G401.6 (cell line): Measurements from ENCODE around the gene CASZ1.

Source experiments
- FAIRE-seq: peaks from 2 replicates; lab custom pipeline; 2012; peaks lifted over from hg19 to GRCh38; lab: Jason Lieb, UNC

CASZ1 gene

DNA sequence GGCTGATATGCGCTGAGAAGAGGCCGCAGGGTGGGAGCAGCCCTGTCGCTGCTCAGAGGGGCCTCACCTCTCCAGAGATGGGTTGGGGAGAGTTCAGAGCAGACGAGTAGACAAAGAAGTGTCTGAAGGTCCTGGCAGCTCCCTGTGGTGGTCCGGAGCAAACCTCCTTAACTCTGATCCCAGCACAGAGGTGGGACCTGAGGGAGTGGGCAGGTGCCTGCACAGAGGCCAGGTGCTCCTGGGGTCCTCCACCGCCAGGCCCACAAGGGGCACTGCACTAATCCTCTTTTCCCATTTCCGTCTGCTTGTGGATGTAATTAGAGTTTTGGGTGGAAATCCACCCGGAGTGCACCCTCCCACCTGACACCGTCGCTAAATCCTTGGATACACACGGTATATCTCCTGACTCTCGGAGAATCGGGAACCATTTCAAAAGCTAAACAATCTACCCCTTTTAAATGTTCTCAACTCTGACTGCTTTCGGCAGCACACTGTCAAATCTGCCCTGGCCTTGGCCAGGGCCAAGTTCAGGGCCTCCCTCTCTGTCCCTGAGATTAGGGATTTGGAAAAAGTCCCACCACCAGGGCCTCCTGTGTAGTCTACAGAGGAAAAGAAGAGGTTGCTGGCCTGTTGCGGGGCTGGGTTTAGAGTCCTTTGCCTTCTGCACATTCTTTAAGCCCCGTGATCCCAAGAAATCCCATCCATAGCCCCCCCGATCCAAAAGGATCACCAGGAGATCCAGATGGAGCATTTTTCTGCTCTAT, 22.4 kb downstream of the CASZ1 start:
- no peak for FAIRE-seq

DNA sequence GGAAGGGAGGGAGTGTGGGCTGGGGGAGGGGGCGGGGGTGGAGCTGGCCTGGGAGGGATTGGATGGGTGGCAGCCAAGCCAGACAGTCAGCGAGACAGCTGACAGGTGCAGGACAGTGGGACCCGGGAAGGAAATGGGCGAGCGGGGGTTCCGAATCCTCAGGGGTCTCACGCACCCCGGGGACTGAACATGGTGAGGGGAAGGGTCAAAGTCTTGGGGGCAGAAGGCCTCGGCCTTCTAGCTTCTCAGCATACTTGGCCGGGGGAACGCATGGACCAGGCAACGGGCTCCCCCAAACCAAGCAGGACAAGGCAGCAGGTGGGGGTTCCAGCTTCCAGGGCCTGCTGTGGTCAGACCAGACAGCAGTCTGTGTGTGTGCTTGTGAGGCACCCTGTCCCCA, 23.1 kb downstream of the CASZ1 start:
- FAIRE-seq: no peak

DNA sequence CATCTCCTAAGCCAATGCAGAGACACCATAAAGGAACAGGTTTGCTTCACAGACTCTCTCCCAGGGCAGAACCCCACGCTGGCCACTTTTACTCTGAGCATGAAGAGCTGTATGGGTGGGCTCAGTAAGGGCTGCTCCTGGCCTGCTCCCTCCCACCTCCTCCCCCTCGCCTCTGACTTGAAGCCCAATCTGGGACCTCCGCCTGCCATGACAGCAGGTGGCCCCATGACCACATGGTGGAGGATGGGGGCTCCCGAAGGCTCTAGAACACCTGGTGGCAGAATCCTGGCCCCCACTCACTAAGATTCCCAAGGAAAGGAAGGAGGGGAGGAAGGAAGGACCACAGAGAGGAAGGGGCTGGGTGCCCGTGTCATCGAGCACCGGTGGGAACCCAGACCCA, 23.7 kb downstream of the CASZ1 start:
- FAIRE-seq: no peak

DNA sequence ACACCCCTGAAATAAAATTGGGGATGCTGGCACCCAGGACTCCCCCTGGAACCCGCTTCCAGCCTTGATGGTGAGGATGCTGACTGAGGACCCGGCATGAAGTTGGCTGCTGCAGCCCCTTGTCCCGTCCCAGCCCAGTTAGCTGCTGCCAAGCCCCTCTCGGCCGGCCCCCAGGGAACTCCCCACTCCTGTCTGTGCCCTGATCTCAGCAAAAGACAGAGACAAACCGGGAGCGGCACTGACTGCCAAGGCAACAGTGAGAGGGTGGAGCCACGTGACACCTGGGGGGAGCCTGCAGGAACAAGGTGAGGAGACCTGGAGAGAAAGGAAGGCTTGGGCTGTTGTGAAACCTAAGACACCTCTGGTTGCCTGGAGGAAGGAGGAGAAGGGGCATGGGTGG, 24.7 kb downstream of the CASZ1 start:
- no peak for FAIRE-seq

DNA sequence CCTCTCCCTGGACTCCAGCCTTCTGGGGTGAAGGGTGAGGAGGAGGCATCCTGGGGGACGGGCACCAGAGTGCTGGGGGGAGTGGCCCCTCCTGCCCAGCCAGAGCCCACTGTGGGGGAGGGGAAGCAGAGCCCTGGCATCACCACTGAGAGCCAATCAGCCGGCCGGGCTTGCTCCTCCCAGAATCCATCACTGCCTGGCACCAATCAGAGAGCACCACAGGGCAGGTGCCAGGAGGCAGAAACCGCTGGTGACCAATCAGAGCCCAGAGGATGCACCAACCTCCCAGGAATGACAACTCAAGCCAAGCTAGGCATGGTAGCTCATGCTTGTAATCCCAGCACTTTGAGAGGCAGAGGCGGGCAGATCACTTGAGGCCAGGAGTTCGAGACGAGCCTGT, 27.9 kb downstream of the CASZ1 start:
- FAIRE-seq: no peak

DNA sequence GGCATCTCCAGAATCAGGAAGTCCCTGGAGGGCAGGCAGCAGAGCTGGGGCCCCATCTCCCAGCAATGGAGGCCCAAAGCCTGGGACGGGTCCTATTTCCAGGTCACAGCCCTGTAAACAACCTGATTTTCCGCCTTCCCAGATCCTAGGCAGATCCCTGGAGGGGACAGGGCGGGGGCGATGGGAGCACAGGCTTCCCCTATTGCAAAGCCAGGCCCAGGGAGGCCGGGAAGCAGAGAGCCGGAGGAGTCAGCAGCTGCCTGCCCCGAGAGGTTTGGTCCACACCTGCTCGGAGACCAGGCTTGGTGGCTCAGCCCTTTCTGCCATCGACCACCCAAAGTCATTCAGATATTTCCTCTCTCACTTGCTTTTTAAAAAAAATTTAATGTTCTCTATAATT, 29.2 kb downstream of the CASZ1 start:
- FAIRE-seq: no peak

DNA sequence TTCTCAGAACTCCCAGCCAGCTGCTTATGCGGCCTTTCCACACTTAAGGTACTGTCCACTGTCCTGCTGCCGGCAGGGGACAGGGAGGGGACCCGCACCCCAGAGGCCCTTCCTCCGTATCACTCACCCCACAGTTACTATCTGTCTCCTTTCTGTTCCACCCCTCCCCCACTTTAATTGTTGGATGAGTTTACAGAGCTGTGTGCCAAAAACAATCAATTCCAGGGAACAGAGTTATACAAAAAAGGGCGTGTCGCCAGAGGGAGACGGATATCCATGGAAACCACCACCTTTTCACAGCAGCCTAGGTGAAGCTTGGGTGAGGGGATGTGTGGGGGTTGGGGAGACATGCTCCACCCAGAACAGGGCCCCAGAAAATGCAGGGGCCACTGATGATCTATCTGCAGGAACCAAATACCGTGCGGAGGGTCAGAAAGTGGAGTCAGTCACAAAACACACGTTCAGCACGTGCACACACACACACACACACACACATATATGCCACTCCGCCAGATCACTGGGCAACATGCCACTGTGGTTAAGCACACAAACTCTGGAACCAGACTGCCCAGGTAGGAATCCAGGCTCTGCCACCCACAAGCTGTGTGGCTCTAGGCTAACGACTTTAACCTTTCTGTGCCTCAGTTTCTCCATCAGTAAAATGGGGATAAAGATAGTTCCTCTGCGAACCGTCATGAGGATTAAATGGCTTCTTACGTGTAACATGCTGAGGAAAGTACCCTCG, 30.5 kb downstream of the CASZ1 start:
- no peak for FAIRE-seq

DNA sequence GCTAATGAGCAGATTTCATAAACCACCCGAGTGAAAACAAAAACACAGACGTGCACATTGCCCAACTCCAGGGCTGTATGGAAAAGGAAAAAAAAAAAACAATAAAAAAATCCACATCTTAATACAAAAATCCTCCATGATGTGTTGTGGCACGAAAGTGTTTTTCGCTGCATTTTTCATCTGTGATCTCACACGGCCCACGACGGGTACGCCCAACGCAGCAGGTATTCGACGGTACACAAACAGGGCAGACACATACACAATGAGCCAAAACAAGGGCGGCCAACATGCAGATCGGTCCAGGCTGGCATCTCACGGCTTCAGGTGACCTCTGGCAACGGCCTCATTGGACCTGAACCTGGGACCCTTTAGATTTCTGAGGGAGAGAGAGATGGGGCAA, 31.1 kb downstream of the CASZ1 start:
- FAIRE-seq: no peak

DNA sequence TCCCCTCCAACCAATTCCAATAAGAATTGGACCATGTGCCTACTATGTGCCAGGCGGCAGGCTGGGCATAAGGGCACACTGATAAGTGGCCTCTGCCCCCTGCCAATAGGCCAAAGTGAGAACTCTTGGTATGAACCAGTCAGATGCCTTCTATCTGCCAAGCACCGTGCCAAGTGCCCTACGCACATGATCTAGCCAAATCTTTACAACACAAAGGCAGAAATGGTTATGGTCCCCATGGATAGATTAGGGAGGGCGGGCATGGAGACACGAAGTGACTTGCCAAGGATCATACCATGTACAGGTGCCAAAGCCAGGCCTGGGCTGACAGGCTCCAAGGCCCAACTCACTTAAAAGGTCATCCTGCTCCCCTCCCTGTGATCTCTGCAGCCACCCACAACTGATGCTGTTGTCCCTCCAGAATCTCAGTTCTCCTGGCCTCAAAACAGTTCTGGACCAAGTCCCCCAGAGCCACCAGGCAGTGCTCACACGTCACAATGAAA, 32.1 kb downstream of the CASZ1 start:
- FAIRE-seq: no peak

DNA sequence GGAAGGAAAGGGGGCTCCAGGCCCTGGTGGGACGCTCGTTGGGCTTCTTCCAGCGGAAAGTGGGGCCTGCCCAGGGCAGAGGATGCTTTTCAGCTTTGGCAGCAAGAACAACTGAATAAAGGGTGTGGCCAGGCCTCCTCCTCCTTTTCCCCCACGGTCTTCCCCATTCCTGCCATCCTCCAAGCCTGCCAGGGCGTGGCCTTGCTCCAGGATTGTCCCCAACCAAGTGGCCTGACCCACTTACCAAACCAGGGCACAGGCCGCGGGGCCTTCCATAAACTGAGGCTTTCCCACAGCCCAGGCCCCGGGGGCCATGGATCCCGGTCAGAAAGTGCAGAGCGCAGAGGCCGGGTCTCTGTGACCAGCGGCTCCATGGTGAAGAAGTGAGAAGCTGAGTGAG, 33.6 kb downstream of the CASZ1 start:
- FAIRE-seq: no peak

DNA sequence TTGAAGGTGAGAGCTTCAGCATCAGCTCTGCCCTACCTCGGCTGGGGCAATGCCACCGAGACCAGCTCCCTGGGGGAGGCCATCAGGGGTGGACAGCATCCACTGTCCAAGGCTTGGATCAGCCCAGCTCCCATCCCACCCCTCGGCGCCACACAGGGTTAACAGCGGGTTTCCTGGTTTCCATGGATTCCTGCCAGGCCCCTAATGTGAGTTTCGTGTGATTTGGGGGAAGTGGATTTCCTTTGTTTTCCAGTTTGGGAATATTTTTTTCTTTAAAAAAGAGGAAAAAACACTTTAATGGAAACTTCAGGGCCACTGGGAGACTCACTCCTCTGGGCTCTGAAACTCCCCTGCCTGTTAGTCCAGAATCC, 34.3 kb downstream of the CASZ1 start:
- no peak for FAIRE-seq

DNA sequence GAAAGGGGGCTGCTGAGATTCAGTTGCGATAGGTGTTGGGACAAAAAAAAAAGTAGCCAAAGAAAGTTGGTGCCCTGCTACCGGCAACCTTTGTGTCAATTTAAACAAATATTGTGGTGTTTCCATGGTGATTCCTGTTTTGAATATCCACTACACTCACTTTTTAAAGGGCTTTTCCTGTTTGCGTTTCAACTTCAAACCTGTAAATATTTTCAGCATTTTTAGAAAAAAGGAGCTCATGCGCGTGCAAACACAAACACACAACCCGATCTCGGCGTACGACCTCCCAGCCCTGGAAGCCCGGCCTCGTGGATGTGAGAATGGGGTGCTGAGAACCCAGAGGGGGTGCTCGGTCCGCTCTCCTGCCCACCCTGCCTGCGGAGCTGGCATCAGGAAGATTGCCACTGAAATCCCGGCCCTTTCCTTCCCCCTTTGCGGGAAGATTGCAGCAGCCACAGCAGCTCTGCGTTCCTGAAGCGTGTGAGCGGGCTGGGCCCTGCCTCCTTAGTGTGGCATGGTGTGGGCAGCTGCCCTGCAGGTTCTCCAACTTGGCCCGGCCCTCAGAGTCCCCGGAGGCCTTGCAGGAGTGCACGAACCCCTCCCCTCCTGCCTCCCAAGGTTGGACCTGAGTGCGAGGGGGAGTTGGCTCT, 34.8 kb downstream of the CASZ1 start:
- FAIRE-seq: no peak

DNA sequence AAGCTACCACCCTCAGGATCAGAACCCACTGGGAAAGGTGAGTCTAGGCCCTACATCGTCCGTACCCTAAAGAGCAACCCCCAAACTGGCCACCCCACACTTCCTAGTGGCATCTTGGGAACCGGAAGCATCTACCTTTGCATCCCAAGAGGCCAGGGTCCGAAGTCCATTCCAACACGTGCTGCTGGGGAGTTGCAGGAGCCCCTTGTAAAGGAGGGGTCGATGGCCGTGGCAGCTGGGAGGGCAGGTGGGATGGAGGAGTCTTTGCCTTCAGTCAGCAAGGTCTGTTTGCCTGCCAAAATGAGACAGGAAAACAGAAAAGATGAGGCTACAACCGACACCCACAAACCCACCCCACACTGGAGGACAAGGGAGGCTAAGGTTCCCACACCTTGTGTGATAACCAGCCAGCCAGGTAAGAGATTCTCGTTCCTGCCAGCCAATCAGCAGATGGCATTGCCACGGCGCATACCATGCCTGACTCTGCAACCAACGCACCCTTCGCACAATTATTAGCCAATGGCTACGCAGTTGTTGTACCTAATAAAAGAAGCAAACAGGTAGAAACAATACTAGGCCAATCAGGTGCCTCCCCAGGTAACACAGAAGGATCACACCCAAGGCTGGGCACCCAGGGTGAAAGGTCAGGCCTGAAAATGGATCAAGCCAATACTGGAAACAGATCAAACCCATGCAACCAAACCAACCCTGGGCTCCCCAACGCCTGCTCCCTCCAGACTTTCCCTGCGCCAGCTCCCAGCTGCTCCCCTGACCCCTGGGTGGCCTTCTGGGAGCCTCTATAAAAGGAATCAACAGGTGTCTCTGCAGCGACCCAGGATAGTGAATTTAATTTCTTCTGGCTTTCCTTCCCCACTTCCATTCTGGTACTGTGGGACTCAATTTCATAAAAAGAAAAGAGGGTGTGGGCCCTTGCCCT, 35.6 kb downstream of the CASZ1 start:
- no peak for FAIRE-seq

DNA sequence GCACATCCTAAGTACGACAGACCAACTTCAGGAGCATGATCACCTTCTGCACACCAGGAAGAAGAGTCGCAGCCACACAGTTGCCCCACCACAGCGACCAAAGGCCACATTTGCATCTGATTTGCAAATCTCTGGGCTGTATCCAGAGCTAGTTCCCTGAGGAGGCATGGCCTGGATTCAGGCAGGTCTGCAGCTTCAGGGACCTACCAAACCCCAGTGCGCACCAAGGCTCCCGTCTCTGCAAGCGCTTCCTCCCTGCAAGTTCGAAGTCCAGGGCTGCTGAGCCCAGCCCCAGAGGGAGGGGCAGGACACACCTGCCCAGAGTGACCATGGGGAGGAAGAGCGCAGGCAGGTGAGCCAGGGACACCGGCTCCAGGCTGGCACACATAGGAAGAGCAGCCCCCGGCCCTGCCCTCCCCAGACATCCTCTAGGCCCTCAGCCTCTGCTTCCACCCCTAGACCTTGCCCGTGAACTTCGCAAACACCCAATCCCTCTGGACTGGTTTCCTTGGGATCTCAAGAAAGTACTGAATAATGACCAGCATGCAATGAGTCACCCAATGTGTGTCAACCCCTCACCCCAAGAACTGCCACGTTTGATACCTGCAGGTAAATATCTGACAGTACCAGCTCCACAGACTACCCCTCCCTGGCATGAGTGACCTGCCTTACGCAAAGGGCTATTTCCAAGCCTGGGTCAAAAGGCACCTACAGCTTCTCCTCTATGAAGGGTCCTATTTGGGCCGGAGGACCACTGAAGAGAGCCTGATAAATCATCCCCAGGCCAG, 36.8 kb downstream of the CASZ1 start:
- FAIRE-seq: no peak

DNA sequence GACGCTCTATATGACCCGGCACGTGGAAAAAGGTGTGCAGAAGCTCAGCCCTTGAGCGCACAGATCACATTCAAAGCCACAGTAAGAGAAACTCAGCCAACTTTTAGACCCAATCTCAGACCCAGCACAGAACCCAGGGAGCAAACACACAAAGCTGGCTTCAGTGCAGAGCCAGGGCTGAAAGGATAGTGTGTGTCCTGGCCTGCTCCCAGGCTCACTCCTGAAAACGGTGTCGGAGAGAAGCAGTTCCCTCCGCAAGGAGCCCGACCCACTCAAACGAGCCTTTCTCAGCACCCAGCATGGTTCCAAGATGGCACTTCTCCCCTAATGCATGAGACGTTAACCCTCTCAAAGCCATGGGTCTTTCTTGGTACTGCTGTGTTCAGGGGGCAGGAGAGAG, 39.6 kb downstream of the CASZ1 start:
- no peak for FAIRE-seq

DNA sequence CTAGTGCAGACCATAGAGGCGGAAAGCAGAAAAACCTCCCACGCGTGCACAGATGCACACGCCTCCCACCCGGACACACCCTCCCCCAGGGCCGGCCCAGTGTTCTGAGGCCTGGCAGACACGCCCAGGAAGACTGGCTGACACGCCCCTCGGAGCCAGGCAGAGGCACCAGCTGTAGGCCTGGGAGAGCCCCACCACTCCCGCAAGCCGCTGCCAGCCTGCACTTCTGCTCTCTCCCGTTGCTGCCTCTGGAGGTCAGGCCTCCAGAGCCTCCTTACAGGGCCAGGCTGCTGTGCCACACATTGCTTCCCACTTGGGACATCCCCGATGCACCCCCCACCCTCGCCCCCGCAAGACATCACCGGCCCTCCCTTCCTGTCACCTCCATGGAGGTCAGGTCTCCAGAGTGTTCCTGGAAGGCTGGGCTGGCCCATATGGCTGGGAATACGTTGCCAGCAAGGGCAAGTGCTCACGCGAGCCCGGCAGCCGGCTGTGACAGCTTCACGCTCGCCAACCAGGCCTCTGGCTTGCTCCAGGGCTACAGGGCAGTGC, 40.4 kb downstream of the CASZ1 start:
- FAIRE-seq: no peak

DNA sequence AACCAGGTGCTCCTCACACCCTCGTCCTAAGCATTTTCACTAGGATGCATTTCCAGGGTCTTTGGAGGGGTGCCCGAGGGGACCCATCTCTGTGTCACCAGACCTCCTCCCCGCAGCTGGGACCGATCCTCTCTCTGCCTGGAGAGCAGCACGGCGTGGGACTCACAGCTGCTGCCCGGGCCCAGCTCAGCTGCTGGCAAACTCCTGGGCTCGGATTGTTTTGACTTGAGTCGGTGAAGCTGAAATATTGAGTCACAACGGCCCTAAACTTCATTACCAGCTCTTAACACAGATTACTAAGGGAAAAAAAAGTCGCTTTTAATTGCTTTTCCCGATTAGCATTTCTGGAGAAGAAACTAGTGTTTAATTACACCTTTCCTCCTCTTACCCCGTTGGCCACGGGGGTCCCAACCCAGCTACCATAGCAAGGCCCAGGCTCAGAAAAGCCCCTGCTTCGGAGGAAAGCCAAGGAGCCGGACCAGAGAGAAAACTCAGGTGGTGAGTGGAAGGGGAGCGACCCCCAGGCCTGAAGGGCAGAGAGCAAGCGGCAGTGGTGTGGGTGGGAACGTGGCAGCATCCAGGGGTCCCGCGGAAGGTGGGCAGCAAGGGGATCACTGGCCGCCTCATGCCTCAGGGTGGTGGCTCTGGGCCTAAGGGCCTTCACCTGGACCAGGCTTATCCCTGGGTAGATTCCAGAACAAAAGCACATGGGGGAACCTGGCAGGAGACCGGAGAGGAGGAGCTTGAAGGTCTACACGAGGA, 41.7 kb downstream of the CASZ1 start:
- FAIRE-seq: no peak

DNA sequence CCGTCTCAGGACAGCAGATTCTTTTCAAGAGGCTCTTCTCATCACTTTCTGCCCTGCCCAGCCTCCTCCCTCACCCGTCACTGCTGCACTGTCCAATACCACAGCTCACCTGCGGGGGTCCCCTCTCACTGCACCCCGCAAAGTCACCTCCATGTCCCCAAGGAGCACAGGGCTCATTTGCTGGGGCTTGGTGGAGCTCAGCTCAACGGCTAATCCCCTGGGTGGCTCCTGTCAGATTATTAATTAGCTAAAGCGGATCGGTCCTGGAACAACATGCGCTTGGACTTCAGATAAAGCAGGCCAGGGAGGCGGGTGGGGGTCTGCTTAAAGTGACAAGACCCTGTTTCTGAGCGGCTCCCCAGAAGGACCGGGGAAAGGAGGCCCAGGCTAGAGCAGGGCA, 43.1 kb downstream of the CASZ1 start:
- no peak for FAIRE-seq

DNA sequence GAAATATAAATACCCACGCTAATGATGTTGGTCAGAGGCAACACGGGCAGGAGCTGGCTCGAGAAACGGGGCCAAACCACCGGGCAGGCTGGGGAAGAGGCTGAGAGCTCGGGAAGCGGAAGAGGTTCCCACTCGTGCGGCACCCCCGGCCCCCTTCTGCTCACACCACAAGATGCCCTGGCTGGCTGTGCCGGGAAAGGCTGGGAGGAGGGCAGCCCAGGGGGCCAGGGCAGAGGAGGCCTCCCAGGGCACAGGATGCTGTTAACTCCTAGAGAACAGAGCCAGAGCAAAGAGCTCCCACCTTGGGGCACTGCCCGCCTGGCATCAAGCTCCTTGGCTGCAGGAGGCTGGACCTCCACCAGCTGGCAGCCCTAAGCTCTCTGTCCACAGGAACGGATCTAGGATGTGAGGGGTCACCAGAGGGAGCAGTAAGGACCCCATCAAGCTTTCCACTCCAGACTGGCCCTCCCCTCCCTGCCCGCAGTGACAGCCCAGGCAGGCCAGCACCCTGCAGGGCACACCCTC, 44.8 kb downstream of the CASZ1 start:
- FAIRE-seq: no peak

DNA sequence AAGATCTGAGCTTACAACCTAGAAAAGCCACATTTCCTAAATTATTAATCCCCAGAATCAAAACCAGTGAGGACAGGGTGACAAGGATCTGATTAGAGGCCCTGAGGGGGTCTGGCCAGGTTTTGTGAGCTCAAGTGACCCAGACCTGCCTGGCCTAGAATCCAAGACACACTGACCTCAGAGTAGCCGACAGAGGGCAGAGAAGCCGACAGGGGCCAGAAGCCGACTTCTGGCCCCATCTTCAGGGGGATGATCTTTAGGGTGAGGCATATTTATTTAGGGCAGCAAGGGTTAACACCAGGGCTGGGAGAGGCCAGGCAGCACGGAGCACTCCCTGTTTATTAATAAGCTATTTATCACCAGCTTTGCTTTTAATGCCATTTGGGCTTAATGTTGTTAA, 45.3 kb downstream of the CASZ1 start:
- no peak for FAIRE-seq
